Activated CD8-positive, alpha-beta T cell treated with anti-CD3 and anti-CD28 coated beads for 36 hours (primary cell): ENCODE measurements around the gene IFNG-AS1. TPM values are rescaled to one million over a fixed set of nuclear protein-coding genes. Genes with fewer than 3 reads are reported as not detected.

ENCODE experiments used
- ATAC-seq: fragments of 200-7000 bp; cut with Tn5 transposase; one replicate; pipeline ENCODE4 v1.10.0; 2021; ENCODE audit warnings: mild to moderate bottlenecking, moderate library complexity
- CTCF ChIA-PET: fragments of 350-600 bp; sonication (Branson Sonifier 250); formaldehyde crosslinking; loops from one replicate; lab custom pipeline; 2021; ENCODE audit warnings: antibody characterized with exemption; lab: Charles Lee
- POLR2A ChIA-PET: fragments of 350-600 bp; sonication (Branson Sonifier 250); formaldehyde crosslinking; loops from one replicate; lab custom pipeline; 2021; ENCODE audit warnings: antibody characterized with exemption; lab: Charles Lee
- DNase-seq: peaks from one replicate; pipeline ENCODE4 v3.0.0-alpha.2; 2020
- H3K27ac Mint-ChIP-seq: one replicate; pipeline ENCODE4 v1.8.0; 2021; ENCODE audit warnings: mild to moderate bottlenecking, mixed read lengths
- H3K27me3 Mint-ChIP-seq: one replicate; pipeline ENCODE4 v1.8.0; 2021; ENCODE audit warnings: mixed read lengths
- H3K36me3 Mint-ChIP-seq: one replicate; pipeline ENCODE4 v1.8.0; 2021; ENCODE audit warnings: low read depth, mixed read lengths
- H3K4me1 Mint-ChIP-seq: one replicate; pipeline ENCODE4 v1.8.0; 2021; ENCODE audit warnings: low read depth, mixed read lengths
- H3K4me3 Mint-ChIP-seq: one replicate; pipeline ENCODE4 v1.8.0; 2021; ENCODE audit warnings: mild to moderate bottlenecking, moderate library complexity, mixed read lengths
- H3K9me3 Mint-ChIP-seq: one replicate; pipeline ENCODE4 v1.8.0; 2021; ENCODE audit warnings: mixed read lengths
- CTCF ChIP-seq: fragments of 200-600 bp; IDR thresholded peaks from one replicate; pipeline ENCODE4 v1.8.0; 2022; ENCODE audit warnings: antibody characterized with exemption, mild to moderate bottlenecking
- intact Hi-C: fragments of 100-400 bp; cut with micrococcal nuclease; formaldehyde crosslinking; loops from one replicate; pipeline ENCODE4 v1.10.0; 2022
- total RNA-seq, 2 experiments: library from RNA; stranded (reverse); gene quantifications; one replicate each; pipeline ENCODE4 v1.2.3, GENCODE V29; 2021

Gene IFNG-AS1
- total RNA-seq, 2 experiments from 2014 or later, result 0.25 TPM; not detected in 1

DNA sequence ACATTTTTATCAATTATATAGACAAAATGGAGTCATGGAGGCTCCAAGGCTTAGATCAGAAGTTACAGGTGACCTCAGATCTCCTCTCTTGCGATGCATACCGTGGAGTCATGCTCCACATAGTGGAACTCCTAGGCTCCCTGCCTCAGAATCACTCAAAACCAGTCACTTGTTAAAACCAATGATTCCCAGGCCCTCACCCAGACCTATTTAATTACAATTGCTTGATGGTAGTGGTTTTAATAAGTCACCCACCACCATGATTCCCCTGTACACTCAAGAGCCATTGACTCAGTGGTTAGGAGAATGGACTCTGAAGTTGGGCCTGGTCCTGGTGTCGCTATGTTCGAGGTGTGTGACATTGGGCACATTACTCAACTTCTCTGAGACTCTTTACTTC lies 26.9 kb downstream of the IFNG-AS1 start:
- Mint-ChIP-seq H3K9me3 (no peaks in the 10 kb centered on the region), H3K36me3 (no peaks in the 10 kb centered on the region), H3K4me1 (peaks cover 27% of the 10 kb centered on the region), H3K4me3 (no peak overlapping the region), H3K27ac (no peak overlapping the region), H3K27me3 (no peaks in the 10 kb centered on the region)
- intact Hi-C loops, result no loop called here
- CTCF ChIA-PET, result interaction anchor here (1.0 kb wide), 1 partner anchor 25 kb away, joined by 3 read pairs; no protein-coding TSS in a partner anchor
- DNase-seq, result no peak
- no peak for ATAC-seq
- POLR2A ChIA-PET, result no interaction called here
- TF ChIP-seq CTCF, result no peak

- peaks cover 15% of the 10 kb centered on the region for H3K4me1 Mint-ChIP-seq
- DNase-seq (no peak), ATAC-seq (peak; percentile 45)
- CTCF ChIA-PET, result interaction anchor here (1.1 to 1.8 kb wide), 5 partner anchors 12 to 140 kb away, joined by 3 to 6 read pairs (median 3); no protein-coding TSS in a partner anchor
- peaks cover 3% of the 10 kb centered on the region for H3K9me3 Mint-ChIP-seq
- H3K36me3 Mint-ChIP-seq, result peaks cover 4% of the 10 kb centered on the region
- no peak overlapping the region for H3K27ac Mint-ChIP-seq
- intact Hi-C loops, result no loop called here
- no peaks in the 10 kb centered on the region for H3K27me3 Mint-ChIP-seq
- POLR2A ChIA-PET, result interaction anchor here (1.4 kb wide), 1 partner anchor 11 kb away, joined by 3 read pairs; no protein-coding TSS in a partner anchor
- TF ChIP-seq CTCF, result no peak
- H3K4me3 Mint-ChIP-seq, result no peak overlapping the region
Observed at GRCh38 chr12:68018315-68018714, 29.1 kb downstream of the IFNG-AS1 start.

- Mint-ChIP-seq H3K27ac (no peak overlapping the region), H3K27me3 (no peaks in the 10 kb centered on the region), H3K4me1 (peaks cover 15% of the 10 kb centered on the region), H3K9me3 (peaks cover 3% of the 10 kb centered on the region), H3K36me3 (peaks cover 4% of the 10 kb centered on the region), H3K4me3 (no peak overlapping the region)
- intact Hi-C loops, result no loop called here
- no peak for ATAC-seq
- DNase-seq, result no peak
- ChIA-PET POLR2A (interaction anchor here (1.0 kb wide), 1 partner anchor 9 kb away, joined by 3 read pairs; no protein-coding TSS in a partner anchor), CTCF (interaction anchor here (1.3 to 3.1 kb wide), 3 partner anchors 8 to 203 kb away, joined by 3 to 10 read pairs (median 4); no protein-coding TSS in a partner anchor)
- no peak for TF ChIP-seq CTCF
Observed at GRCh38 chr12:68020049-68020448, 30.8 kb downstream of the IFNG-AS1 start.

GRCh38 chr12:68020699-68021098 lies 31.5 kb downstream of the IFNG-AS1 start:
- Mint-ChIP-seq H3K27me3 (no peaks in the 10 kb centered on the region), H3K27ac (no peak overlapping the region), H3K36me3 (peaks cover 4% of the 10 kb centered on the region), H3K9me3 (peaks cover 3% of the 10 kb centered on the region), H3K4me3 (no peak overlapping the region), H3K4me1 (peaks cover 15% of the 10 kb centered on the region)
- intact Hi-C loops, result no loop called here
- DNase-seq (no peak), ATAC-seq (peak; percentile 61)
- TF ChIP-seq CTCF, result no peak
- ChIA-PET CTCF (interaction anchor here (1.1 to 3.1 kb wide), 5 partner anchors 8 to 203 kb away, joined by 3 to 10 read pairs (median 4); no protein-coding TSS in a partner anchor), POLR2A (interaction anchor here (1.0 kb wide), 1 partner anchor 9 kb away, joined by 3 read pairs; no protein-coding TSS in a partner anchor)

DNA sequence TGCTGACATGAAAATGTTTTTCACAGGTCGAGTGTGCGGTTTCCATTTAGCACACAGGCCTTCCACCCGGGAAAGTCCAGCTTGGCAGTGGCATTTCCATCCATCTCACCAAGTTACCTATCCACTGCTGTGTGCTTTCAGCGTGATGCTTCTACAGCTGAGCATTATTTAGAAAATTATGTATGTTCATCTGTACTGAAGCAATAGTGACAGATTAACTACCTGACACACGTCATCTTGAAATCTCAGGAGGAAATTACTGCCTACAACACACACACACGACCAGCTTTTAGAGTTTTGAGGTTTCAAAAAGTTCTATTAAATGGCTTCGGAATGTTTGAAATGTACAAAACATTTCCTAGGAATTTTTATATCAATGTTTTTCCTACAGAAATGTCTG lies 39.4 kb downstream of the IFNG-AS1 start:
- Mint-ChIP-seq H3K36me3 (peaks cover 8% of the 10 kb centered on the region), H3K4me1 (peaks cover 31% of the 10 kb centered on the region), H3K27ac (peak overlapping the region; percentile 39), H3K4me3 (no peak overlapping the region), H3K27me3 (no peaks in the 10 kb centered on the region), H3K9me3 (peaks cover 5% of the 10 kb centered on the region)
- ATAC-seq (no peak), DNase-seq (no peak)
- POLR2A ChIA-PET, result interaction anchor here (0.8 to 1.7 kb wide), 2 partner anchors 11 to 17 kb away, joined by 3 to 4 read pairs; no protein-coding TSS in a partner anchor
- CTCF ChIA-PET, result interaction anchor here (1.0 to 1.5 kb wide), 7 partner anchors 9 to 195 kb away, joined by 3 to 6 read pairs (median 3); no protein-coding TSS in a partner anchor
- TF ChIP-seq CTCF, result no peak
- intact Hi-C loops, result no loop called here
